T-cell (primary cell): ENCODE results near the gene CNOT4. TPM values are rescaled to one million over a fixed set of nuclear protein-coding genes. Genes with fewer than 3 reads are reported as not detected.

Experiments
- ATAC-seq, 4 experiments: fragments of 200-7000 bp in 3 of 4; fragments of 150-1000 bp in 1 of 4; cut with Tn5 transposase; replicated peaks in 1 of 4; 1 replicate in 3 of 4; 2 replicates in 1 of 4; pipeline ENCODE4 v1.10.0; 2021; ENCODE audit warnings: moderate library complexity in 3 of 4, mild to moderate bottlenecking in 2 of 4, moderate number of reproducible peaks in 1 of 4
- CTCF ChIA-PET, 2 donors: fragments of 300-600 bp; sonication (Branson Sonifier 250); formaldehyde crosslinking; loops; one replicate each; lab custom pipeline; 2022; ENCODE audit warnings: antibody characterized with exemption in 2 of 2; lab: Charles Lee
- POLR2A ChIA-PET, 2 donors: fragments of 300-600 bp; sonication (Branson Sonifier 250); formaldehyde crosslinking; loops; one replicate each; lab custom pipeline; 2022; ENCODE audit warnings: antibody characterized with exemption in 2 of 2; lab: Charles Lee
- DNase-seq, 35 experiments: peaks; one replicate each; pipeline versions ENCODE4 v3.0.0 to v3.0.0-alpha.2; 2013 to 2023
- H3K27ac ChIP-seq: one replicate; pipeline ENCODE4 v1.5.1; 2013; ENCODE audit warnings: low read length
- H3K27me3 ChIP-seq, 2 experiments: replicated peaks in 1 of 2; 1 replicate in 1 of 2; 2 replicates in 1 of 2; pipeline versions ENCODE4 v1.6.1 to v1.7.0; 2013; ENCODE audit warnings: low read length in 1 of 2, mixed read lengths in 1 of 2; ENCODE audit not compliant: control insufficient read depth in 2 of 2, insufficient read depth in 2 of 2; ENCODE audit errors: extremely low read depth in 1 of 2
- H3K36me3 ChIP-seq, 2 donors: 1 replicate in 1 of 2; 2 replicates in 1 of 2; pipeline versions ENCODE4 v1.6.1 to v1.7.0; 2013; ENCODE audit warnings: low read length in 1 of 2; ENCODE audit not compliant: control insufficient read depth in 2 of 2, insufficient read depth in 1 of 2; ENCODE audit errors: extremely low read depth in 1 of 2
- H3K4me1 ChIP-seq, 2 experiments: 1 replicate in 1 of 2; 2 replicates in 1 of 2; pipeline versions ENCODE4 v1.6.1 to v1.7.0; 2013; ENCODE audit warnings: low read length in 2 of 2, mixed read lengths in 1 of 2; ENCODE audit not compliant: insufficient read depth in 2 of 2, control insufficient read depth in 1 of 2; ENCODE audit errors: extremely low read depth in 1 of 2
- H3K4me3 ChIP-seq, 2 donors: 1 replicate in 1 of 2; 2 replicates in 1 of 2; pipeline versions ENCODE4 v1.5.1 to v1.7.0; 2013; ENCODE audit warnings: mild to moderate bottlenecking in 2 of 2, low read length in 1 of 2, moderate library complexity in 1 of 2; ENCODE audit not compliant: control insufficient read depth in 1 of 2; ENCODE audit errors: extremely low read depth in 1 of 2
- H3K9me3 ChIP-seq: 2 replicates; pipeline ENCODE4 v1.7.0; 2013
- H3K27ac Mint-ChIP-seq, 2 donors: one replicate each; pipeline ENCODE4 v1.8.0; 2020 to 2021; ENCODE audit warnings: mild to moderate bottlenecking in 2 of 2, mixed read lengths in 2 of 2
- H3K27me3 Mint-ChIP-seq, 2 donors: one replicate each; pipeline ENCODE4 v1.8.0; 2021 to 2022; ENCODE audit warnings: mixed read lengths in 2 of 2
- H3K36me3 Mint-ChIP-seq: one replicate; pipeline ENCODE4 v1.8.0; 2021; ENCODE audit warnings: mixed read lengths
- H3K4me1 Mint-ChIP-seq, 3 donors: one replicate each; pipeline ENCODE4 v1.8.0; 2020 to 2022; ENCODE audit warnings: mixed read lengths in 3 of 3, mild to moderate bottlenecking in 1 of 3
- H3K4me3 Mint-ChIP-seq, 3 donors: one replicate each; pipeline ENCODE4 v1.8.0; 2020 to 2022; ENCODE audit warnings: mild to moderate bottlenecking in 3 of 3, mixed read lengths in 3 of 3, moderate library complexity in 3 of 3
- H3K9me3 Mint-ChIP-seq, 3 donors: one replicate each; pipeline ENCODE4 v1.8.0; 2020 to 2022; ENCODE audit warnings: mixed read lengths in 3 of 3
- whole genome bisulfite sequencing: methylation state at CpG from one replicate; pipeline ENCODE4 v1.1.5; 2013; ENCODE audit warnings: missing lambda C conversion rate; ENCODE audit not compliant: insufficient coverage; 5-methylcytosine and 5-hydroxymethylcytosine counted together
- total RNA-seq, 35 experiments: library from RNA in 6 of 35; stranded (reverse) in 6 of 35; fragments of 120-200 nt in 1 of 35; gene quantifications; one replicate each; pipeline versions ENCODE4 v1.2.1 to v1.2.4 and lab custom pipeline; 2013 to 2026

CNOT4 gene
- total RNA-seq, 5 donors from 2014 or later (not counting 1 experiment from before 2014, with no cell fraction given) = 29.4 to 36.8 (median 33.7) TPM

GRCh38 chr7:135411098-135411497 lies 98.8 kb downstream of the CNOT4 start:
- Mint-ChIP-seq H3K4me3 (no peak overlapping the region), H3K9me3 (no peaks in the 10 kb centered on the region), H3K4me1 (peaks cover 0 to 14% (median 11%) of the 10 kb centered on the region in 3 donors), H3K36me3 (peaks cover 40% of the 10 kb centered on the region), H3K27me3 (no peaks in the 10 kb centered on the region), H3K27ac (no peak overlapping the region)
- H3K36me3 ChIP-seq = peaks cover 0 to 33% of the 10 kb centered on the region in 2 donors
- H3K27me3 ChIP-seq = no peaks in the 10 kb centered on the region
- DNase-seq (no peak), ATAC-seq (no peak)
- H3K4me3 ChIP-seq = no peak overlapping the region
- H3K9me3 ChIP-seq = no peaks in the 10 kb centered on the region
- H3K27ac ChIP-seq = no peak overlapping the region
- peaks cover 0 to 2% of the 10 kb centered on the region in 2 experiments for H3K4me1 ChIP-seq
- CTCF ChIA-PET = no interaction called here
- POLR2A ChIA-PET = no interaction called here

- no peaks in the 10 kb centered on the region for H3K9me3 Mint-ChIP-seq
- no peak overlapping the region for H3K4me3 Mint-ChIP-seq
- no peak overlapping the region for H3K27ac ChIP-seq
- H3K4me3 ChIP-seq = no peak overlapping the region
- no peak for ATAC-seq
- no peak for DNase-seq
- H3K27ac Mint-ChIP-seq = no peak overlapping the region
- H3K27me3 ChIP-seq = no peaks in the 10 kb centered on the region
- H3K36me3 ChIP-seq = peaks cover 0 to 31% of the 10 kb centered on the region in 2 donors
- CTCF ChIA-PET = no interaction called here
- peaks cover 40% of the 10 kb centered on the region for H3K36me3 Mint-ChIP-seq
- no peaks in the 10 kb centered on the region for H3K9me3 ChIP-seq
- H3K4me1 Mint-ChIP-seq = peaks cover 0 to 14% (median 11%) of the 10 kb centered on the region in 3 donors
- POLR2A ChIA-PET = interaction anchor here in 1 of 2 donors (0.5 kb wide), 1 partner anchor 160 kb away, joined by 3 read pairs; no protein-coding TSS in a partner anchor
- no peaks in the 10 kb centered on the region for H3K27me3 Mint-ChIP-seq
- peaks cover 0 to 2% of the 10 kb centered on the region in 2 experiments for H3K4me1 ChIP-seq
- no CpG with 5 or more reads among the region's 3 CpGs for WGBS
Measured at GRCh38 chr7:135410543-135410942, 99.4 kb downstream of the CNOT4 start.

DNA sequence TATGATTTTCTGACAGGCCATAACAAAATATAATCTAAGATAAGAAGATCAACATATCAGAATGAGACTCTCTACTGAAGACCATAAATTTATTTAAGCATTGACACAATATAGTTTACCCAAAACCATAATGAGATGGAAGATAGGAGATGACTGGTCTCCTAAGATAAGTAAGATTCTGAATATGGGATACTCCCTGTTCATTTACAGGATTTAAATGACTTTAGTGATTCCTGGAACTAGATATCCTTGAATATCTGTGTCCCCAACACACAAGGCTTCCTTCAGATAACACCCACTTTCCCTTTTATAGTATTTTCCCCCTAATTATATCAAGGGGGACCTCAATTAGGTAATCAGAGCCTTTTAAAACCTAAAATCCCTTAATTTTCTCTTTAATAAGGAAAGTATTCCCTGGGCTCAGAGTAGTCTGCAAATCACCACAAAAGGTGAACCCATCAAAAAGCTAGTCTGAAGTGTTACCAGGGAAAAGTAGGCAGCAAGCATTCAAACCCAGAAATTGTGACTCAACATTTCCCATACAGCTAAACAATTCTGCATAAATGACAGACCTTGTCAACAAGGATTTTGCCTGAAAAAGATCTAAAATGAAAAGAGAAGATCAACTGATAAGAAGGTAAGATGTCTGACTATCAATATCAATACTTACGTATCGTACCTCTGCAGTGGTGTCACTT lies 99.9 kb downstream of the CNOT4 start:
- ATAC-seq = no peak
- WGBS = no CpG with 5 or more reads among the region's 2 CpGs
- peaks cover 40% of the 10 kb centered on the region for H3K36me3 Mint-ChIP-seq

DNA sequence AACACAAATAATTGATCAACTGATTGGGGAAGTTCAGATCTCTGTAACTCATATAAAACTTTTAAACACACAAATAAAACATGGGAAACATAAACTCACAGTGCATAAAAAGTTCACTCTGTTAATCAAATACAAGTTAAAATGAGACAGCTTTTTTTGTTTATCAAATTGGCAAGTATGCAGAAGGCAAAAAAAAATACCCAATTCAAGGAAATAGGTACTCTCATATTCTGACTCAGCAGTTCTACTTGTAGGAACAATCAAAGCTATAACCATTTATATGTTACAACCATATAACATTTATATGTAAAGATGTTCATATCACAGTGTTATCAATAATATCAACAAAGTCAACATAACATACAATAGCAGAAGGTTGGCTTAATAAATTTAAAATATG lies 102.0 kb downstream of the CNOT4 start:
- H3K4me3 ChIP-seq = no peak overlapping the region
- H3K36me3 Mint-ChIP-seq = peaks cover 28% of the 10 kb centered on the region
- no peak overlapping the region for H3K27ac ChIP-seq
- H3K27ac Mint-ChIP-seq = no peak overlapping the region
- H3K9me3 ChIP-seq = no peaks in the 10 kb centered on the region
- POLR2A ChIA-PET = no interaction called here
- H3K27me3 ChIP-seq = no peaks in the 10 kb centered on the region
- H3K9me3 Mint-ChIP-seq = no peaks in the 10 kb centered on the region
- no peak for DNase-seq
- no peak for ATAC-seq
- peaks cover 0 to 8% (median 7%) of the 10 kb centered on the region in 3 donors for H3K4me1 Mint-ChIP-seq
- H3K36me3 ChIP-seq = peaks cover 0 to 26% of the 10 kb centered on the region in 2 donors
- peaks cover 0 to 2% of the 10 kb centered on the region in 2 experiments for H3K4me1 ChIP-seq
- no peaks in the 10 kb centered on the region for H3K27me3 Mint-ChIP-seq
- H3K4me3 Mint-ChIP-seq = no peak overlapping the region
- CTCF ChIA-PET = no interaction called here

More for the DNA sequence above, 99.9 kb downstream of the CNOT4 start:
- no peaks in the 10 kb centered on the region for H3K27me3 Mint-ChIP-seq
- H3K27ac Mint-ChIP-seq = no peak overlapping the region
- DNase-seq = no peak
- H3K36me3 ChIP-seq = peaks cover 0 to 31% of the 10 kb centered on the region in 2 donors
- H3K4me1 ChIP-seq = peaks cover 0 to 2% of the 10 kb centered on the region in 2 experiments
- H3K27ac ChIP-seq = no peak overlapping the region
- ChIA-PET POLR2A (interaction anchor here in 1 of 2 donors (0.5 kb wide), 1 partner anchor 161 kb away, joined by 3 read pairs; no protein-coding TSS in a partner anchor), CTCF (no interaction called here)
- no peaks in the 10 kb centered on the region for H3K9me3 ChIP-seq
- H3K4me1 Mint-ChIP-seq = peaks cover 0 to 14% (median 11%) of the 10 kb centered on the region in 3 donors
- no peaks in the 10 kb centered on the region for H3K9me3 Mint-ChIP-seq
- H3K4me3 Mint-ChIP-seq = no peak overlapping the region
- H3K27me3 ChIP-seq = no peaks in the 10 kb centered on the region
- H3K4me3 ChIP-seq = no peak overlapping the region

DNA sequence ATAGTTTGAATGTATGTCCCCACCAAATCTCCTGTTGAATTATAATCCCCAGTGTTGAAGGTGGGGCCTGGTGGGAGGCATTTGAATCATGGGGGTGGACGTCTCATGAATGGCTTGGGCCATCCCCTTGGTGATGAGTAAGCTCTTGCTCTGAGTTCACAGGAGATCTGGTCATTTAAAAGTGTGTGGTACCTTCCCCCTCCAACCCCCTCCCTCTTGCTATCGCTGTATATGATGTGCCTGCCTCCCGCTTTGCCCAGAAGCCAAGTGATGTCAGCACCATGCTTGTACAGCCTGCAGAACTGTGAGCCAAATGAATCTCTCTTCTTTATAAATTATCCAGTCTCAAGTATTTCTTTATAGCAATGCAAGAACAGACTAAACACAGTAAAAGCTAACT lies 103.0 kb downstream of the CNOT4 start:
- ChIA-PET POLR2A (no interaction called here), CTCF (no interaction called here)
- Histone ChIP-seq H3K27ac (no peak overlapping the region), H3K9me3 (no peaks in the 10 kb centered on the region), H3K4me1 (peaks cover 0 to 2% of the 10 kb centered on the region in 2 experiments), H3K36me3 (peaks cover 0 to 22% of the 10 kb centered on the region in 2 donors), H3K27me3 (no peaks in the 10 kb centered on the region), H3K4me3 (no peak overlapping the region)
- no peak for DNase-seq
- Mint-ChIP-seq H3K27ac (no peak overlapping the region), H3K9me3 (no peaks in the 10 kb centered on the region), H3K36me3 (peaks cover 27% of the 10 kb centered on the region), H3K4me1 (peaks cover 0 to 8% (median 7%) of the 10 kb centered on the region in 3 donors), H3K4me3 (no peak overlapping the region), H3K27me3 (no peaks in the 10 kb centered on the region)
- no peak for ATAC-seq
- 100% methylated on average over 2 of the region's 3 CpGs for WGBS

DNA sequence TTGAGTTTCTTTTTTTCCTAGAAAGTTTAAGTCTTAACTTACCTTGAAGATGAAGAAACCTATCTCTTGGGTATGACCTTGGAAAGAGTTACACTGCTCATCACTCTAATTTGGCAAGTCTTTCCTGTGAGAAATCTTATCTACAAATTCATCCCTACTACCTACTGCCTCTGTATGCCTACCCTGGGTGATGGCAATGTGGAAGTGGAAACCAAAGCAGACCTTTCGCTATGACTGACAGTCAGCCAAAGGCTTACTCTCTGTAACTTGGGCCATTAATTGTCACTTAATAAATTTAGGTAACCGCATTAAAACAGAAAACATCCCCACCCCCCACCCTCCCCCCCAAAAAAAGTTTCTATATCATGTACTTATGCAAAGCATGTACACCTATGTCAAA lies 103.9 kb downstream of the CNOT4 start:
- peaks cover 24% of the 10 kb centered on the region for H3K36me3 Mint-ChIP-seq
- DNase-seq (no peak), ATAC-seq (no peak)
- no peaks in the 10 kb centered on the region for H3K27me3 Mint-ChIP-seq
- no peak overlapping the region for H3K4me3 Mint-ChIP-seq
- H3K9me3 Mint-ChIP-seq = no peaks in the 10 kb centered on the region
- ChIA-PET POLR2A (no interaction called here), CTCF (no interaction called here)
- no peaks in the 10 kb centered on the region for H3K9me3 ChIP-seq
- 100% methylated on average over 1 of the region's 2 CpGs for WGBS
- H3K27ac ChIP-seq = no peak overlapping the region
- no peaks in the 10 kb centered on the region for H3K27me3 ChIP-seq
- no peak overlapping the region for H3K4me3 ChIP-seq
- H3K4me1 ChIP-seq = peaks cover 0 to 2% of the 10 kb centered on the region in 2 experiments
- peaks cover 0 to 20% of the 10 kb centered on the region in 2 donors for H3K36me3 ChIP-seq
- no peak overlapping the region for H3K27ac Mint-ChIP-seq
- H3K4me1 Mint-ChIP-seq = peaks cover 0 to 8% (median 7%) of the 10 kb centered on the region in 3 donors
